Measurements from ENCODE around the gene TSSK6.

The TSSK6 gene

GRCh38 chr19:19515642-19516519 is 533 bp upstream of the TSSK6 start, which contains the start of gene NDUFA13:
TSS of gene NDUFA13 (plus strand) at chr19:19516225. CDS start at chr19:19516239, 14 bp downstream.
- Histone ChIP-seq H4K20me1 (ENCODE audit: insufficient read depth) (no peaks in the 10 kb centered on the region), H3K9ac (peak within 1 kb of the TSS; percentile 61), H3K27ac (peak within 1 kb of the TSS; percentile 53), H3K4me2 (peak within 1 kb of the TSS; percentile 83), H3K79me2 (ENCODE audit: insufficient read depth, low read depth) (peaks cover 37% of the 10 kb centered on the region), H3K4me1 (ENCODE audit: low read depth, poor library complexity, severe bottlenecking) (peaks cover 16% of the 10 kb centered on the region), H2AFZ (ENCODE audit: low read depth) (peak within 1 kb of the TSS; percentile 82), H3K27me3 (ENCODE audit: insufficient read depth, low read depth) (no peaks in the 10 kb centered on the region), H3K36me3 (ENCODE audit: insufficient read depth) (no peaks in the 10 kb centered on the region; the same call in none of the 2 replicates), H3K4me3 (IDR thresholded peaks at IDR 0.05; ENCODE audit: insufficient read depth, low read depth, low read length) (peak within 1 kb of the TSS; percentile 26)
- no peak for TF ChIP-seq CTCF (conservative IDR thresholded peaks at IDR 0.05; ENCODE audit: low read depth, low read length)

GRCh38 chr19:19514215-19514657 is 1.1 kb downstream of the TSSK6 start:
- peaks cover 16% of the 10 kb centered on the region for H3K4me1 ChIP-seq (ENCODE audit: low read depth, poor library complexity, severe bottlenecking)
- H3K79me2 ChIP-seq (ENCODE audit: insufficient read depth, low read depth), result peaks cover 28% of the 10 kb centered on the region
- no peak overlapping the region for H3K4me3 ChIP-seq (IDR thresholded peaks at IDR 0.05; ENCODE audit: insufficient read depth, low read depth, low read length)
- no peaks in the 10 kb centered on the region for H4K20me1 ChIP-seq (ENCODE audit: insufficient read depth)
- no peak overlapping the region for H2AFZ ChIP-seq (ENCODE audit: low read depth)
- TF ChIP-seq CTCF (conservative IDR thresholded peaks at IDR 0.05; ENCODE audit: low read depth, low read length), result no peak
- H3K4me2 ChIP-seq, result no peak overlapping the region
- H3K36me3 ChIP-seq (ENCODE audit: insufficient read depth), result no peaks in the 10 kb centered on the region; the same call in 1 of the 2 replicates
- no peak overlapping the region for H3K27ac ChIP-seq
- H3K27me3 ChIP-seq (ENCODE audit: insufficient read depth, low read depth), result no peaks in the 10 kb centered on the region
- no peak overlapping the region for H3K9ac ChIP-seq

GRCh38 chr19:19513682-19514081 is 1.7 kb downstream of the TSSK6 start:
- H3K4me3 ChIP-seq (IDR thresholded peaks at IDR 0.05; ENCODE audit: insufficient read depth, low read depth, low read length), result no peak overlapping the region
- no peaks in the 10 kb centered on the region for H4K20me1 ChIP-seq (ENCODE audit: insufficient read depth)
- H3K79me2 ChIP-seq (ENCODE audit: insufficient read depth, low read depth), result peaks cover 25% of the 10 kb centered on the region
- no peaks in the 10 kb centered on the region for H3K36me3 ChIP-seq (ENCODE audit: insufficient read depth)
- no peaks in the 10 kb centered on the region for H3K27me3 ChIP-seq (ENCODE audit: insufficient read depth, low read depth)
- H3K27ac ChIP-seq, result no peak overlapping the region
- no peak overlapping the region for H3K9ac ChIP-seq
- H3K4me2 ChIP-seq, result no peak overlapping the region
- TF ChIP-seq CTCF (conservative IDR thresholded peaks at IDR 0.05; ENCODE audit: low read depth, low read length), result no peak
- no peak overlapping the region for H2AFZ ChIP-seq (ENCODE audit: low read depth)
- peaks cover 16% of the 10 kb centered on the region for H3K4me1 ChIP-seq (ENCODE audit: low read depth, poor library complexity, severe bottlenecking)

GRCh38 chr19:19510432-19510831 is 4.9 kb downstream of the TSSK6 start:
- H3K4me1 ChIP-seq (ENCODE audit: low read depth, poor library complexity, severe bottlenecking), result no peaks in the 10 kb centered on the region
- no peaks in the 10 kb centered on the region for H3K79me2 ChIP-seq (ENCODE audit: insufficient read depth, low read depth)
- TF ChIP-seq CTCF (conservative IDR thresholded peaks at IDR 0.05; ENCODE audit: low read depth, low read length), result no peak
- no peak overlapping the region for H3K4me3 ChIP-seq (IDR thresholded peaks at IDR 0.05; ENCODE audit: insufficient read depth, low read depth, low read length)
- no peaks in the 10 kb centered on the region for H3K36me3 ChIP-seq (ENCODE audit: insufficient read depth)
- H4K20me1 ChIP-seq (ENCODE audit: insufficient read depth), result no peaks in the 10 kb centered on the region
- H3K27me3 ChIP-seq (ENCODE audit: insufficient read depth, low read depth), result no peaks in the 10 kb centered on the region
- no peak overlapping the region for H3K4me2 ChIP-seq
- H2AFZ ChIP-seq (ENCODE audit: low read depth), result no peak overlapping the region
- no peak overlapping the region for H3K9ac ChIP-seq
- H3K27ac ChIP-seq, result no peak overlapping the region

All from KMS-11 (cell line).